NK-92 treated with Interleukin-12 subunit alpha and Interleukin-12 subunit beta, amount 100 ng/mL, for 24 hours (cell line): ENCODE results near the gene RCOR1.

Source experiments
- DNase-seq: peaks from one replicate; lab custom pipeline; 2025; lab: John Stamatoyannopoulos, UW

RCOR1 gene

GRCh38 chr14:102678394-102678793 is 85.9 kb downstream of the RCOR1 start:
- DNase-seq, result no peak

- DNase-seq, result no peak
These were observed 91.2 kb downstream of the RCOR1 start for GRCh38 chr14:102683399-102684297.

GRCh38 chr14:102684298-102684663 is 91.8 kb downstream of the RCOR1 start:
- DNase-seq, result no peak

- no peak for DNase-seq
These were observed 93.8 kb downstream of the RCOR1 start for GRCh38 chr14:102686196-102686801.

DNA sequence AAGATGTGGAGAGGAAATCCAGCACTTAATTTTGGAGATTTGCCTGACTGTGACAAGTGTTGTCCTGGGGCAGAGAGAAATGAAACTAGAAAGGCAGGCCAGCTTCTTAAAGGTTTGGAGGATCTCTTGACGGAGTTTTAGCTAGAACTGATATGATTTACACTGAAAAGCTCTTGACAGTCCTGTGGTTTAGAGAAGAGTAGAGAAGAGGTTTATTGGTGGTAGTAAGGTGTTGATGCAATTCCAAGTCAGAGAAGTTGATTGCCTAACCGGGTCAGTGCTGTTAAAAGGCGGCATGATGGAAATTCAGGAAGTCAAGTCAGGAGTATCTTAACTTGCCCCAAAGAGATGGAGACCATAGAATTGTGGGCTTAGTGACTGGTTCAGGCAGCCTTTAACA is 95.8 kb downstream of the RCOR1 start:
- DNase-seq, result no peak

DNA sequence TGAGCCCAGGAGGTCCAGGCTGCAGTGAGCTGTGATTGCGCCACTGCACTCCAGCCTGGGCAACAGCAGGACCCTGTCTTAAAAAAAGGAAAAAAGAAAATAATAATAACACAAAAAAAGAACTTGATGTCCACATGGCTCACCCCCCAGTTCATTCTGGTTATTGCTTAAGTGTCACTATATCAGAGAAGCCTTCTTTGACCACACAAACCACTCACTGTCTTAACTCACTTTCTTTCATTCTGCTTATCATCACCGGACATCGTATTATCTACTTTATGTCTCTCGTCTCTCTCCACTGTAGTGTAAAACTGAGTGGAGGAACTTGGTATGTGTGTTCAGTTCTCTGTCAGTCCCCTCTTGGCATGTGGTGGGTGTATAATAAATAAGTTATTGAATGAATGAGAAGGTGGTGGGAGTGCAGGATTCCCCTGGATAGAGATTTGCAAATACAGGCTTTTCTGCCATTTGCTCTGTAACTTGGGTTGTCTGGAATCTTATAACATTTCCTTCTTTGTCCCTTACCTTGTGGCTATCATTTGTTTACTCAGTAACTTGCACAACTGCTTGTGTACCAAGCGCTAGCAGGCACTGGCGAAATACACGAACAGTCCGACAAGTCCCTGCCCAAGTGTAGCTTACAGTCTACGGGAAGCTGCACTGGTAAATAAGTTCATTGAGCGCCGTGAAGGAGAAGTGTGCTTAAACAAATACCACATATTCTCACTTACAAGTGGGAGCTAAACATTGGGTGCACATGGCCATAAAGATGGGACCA is 98.2 kb downstream of the RCOR1 start:
- DNase-seq, result no peak

- DNase-seq, result no peak
These were observed 99.3 kb downstream of the RCOR1 start for GRCh38 chr14:102691763-102692162.

DNA sequence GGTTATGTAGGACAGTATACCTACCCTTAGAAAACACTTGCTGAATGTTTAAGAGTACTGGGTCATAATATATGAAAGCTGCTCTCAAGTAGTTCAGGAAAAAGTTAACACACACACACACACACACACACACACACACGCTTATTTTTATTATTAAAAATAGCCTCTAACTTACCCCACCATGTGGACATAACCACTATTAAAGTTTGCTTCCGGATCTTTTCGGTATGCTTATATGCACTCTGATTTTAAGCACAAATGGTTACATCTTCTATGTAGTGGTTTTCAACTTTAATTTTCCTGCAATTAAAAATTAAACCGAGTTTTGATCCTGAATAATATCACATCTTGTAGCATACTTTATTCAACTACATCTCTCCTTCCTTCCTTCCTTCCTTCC is 99.9 kb downstream of the RCOR1 start:
- no peak for DNase-seq

- DNase-seq, result no peak
These were observed 100.7 kb downstream of the RCOR1 start for GRCh38 chr14:102693006-102693755.

- peak; percentile 8 for DNase-seq
These were observed 102.2 kb downstream of the RCOR1 start for GRCh38 chr14:102694530-102695166.

GRCh38 chr14:102695167-102695555 is 102.7 kb downstream of the RCOR1 start:
- DNase-seq, result no peak

DNA sequence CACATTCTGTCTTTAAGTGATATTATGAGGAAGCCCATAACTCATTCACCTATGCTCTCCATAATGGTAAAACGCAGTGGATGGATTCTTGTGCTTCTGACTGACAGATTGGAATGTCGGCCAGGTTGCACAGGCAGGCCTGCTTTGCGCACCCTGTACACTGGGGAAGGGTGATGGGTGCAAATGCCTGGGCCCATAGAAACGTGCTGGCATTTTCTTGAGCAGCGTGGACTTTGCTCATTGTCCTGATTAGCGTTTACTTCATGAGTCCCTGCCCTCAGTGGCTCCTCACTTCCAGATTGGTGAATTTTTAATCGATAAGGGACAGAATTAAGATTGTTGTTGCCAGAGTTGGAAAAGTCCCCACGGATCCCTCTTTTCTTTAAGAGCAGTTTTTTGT is 103.9 kb downstream of the RCOR1 start:
- no peak for DNase-seq

DNA sequence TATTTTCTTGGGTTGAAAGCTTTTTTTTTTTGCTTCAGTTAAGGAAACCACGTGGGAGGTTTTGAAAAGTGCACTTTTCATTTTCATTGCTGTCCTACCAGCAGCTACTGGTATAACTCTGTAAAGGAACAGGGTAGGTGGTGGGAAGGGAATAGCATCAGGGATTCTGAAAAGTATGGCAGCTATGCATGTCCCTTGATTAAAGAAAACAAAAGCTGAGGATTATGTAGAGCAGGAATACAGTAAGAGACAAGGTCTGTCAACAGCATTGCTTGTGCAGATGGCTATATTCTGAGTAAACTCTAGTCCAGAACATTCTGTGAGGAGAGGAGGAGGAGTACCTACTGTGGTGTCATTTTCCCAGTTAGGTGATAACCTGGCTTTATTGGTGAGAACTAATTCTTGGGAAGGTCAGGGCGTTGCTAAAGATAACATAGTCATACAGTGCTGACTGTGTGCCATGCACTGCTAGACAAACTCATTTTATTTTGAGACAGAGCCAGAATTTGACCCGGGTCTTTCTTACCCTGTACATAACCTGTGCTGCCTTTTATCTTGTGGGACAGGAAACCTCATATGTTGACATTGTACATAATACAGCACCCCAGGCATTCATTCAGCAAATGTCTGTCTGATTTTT is 104.5 kb downstream of the RCOR1 start:
- no peak for DNase-seq

GRCh38 chr14:102697501-102697900 is 105.1 kb downstream of the RCOR1 start:
- DNase-seq, result no peak

GRCh38 chr14:102699416-102700110 is 107.1 kb downstream of the RCOR1 start:
- DNase-seq, result no peak

- DNase-seq, result no peak
These were observed 116.0 kb downstream of the RCOR1 start for GRCh38 chr14:102708494-102708893.

GRCh38 chr14:102711207-102711606 is 118.8 kb downstream of the RCOR1 start:
- DNase-seq, result no peak

GRCh38 chr14:102711946-102712345 is 119.5 kb downstream of the RCOR1 start:
- DNase-seq, result no peak

DNA sequence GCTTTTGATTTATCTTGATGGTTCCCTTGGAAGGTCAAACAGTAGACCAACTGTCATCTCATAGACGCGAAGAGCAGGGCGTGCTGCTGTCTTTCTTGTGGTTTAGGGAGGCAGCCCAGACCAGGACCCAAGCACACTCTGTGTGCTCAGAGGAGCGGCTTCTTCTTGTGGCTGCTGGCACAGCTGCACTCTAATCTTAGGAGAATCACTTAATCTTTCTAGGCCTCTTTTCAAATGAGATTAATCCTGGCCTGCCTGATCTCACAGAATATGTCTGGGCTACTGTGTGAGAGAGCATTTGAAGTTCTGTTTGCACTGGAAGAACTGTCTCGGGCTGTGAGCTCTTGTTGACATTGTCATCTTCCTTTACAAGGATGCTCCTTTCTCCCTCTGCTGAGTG is 124.8 kb downstream of the RCOR1 start:
- no peak for DNase-seq

DNA sequence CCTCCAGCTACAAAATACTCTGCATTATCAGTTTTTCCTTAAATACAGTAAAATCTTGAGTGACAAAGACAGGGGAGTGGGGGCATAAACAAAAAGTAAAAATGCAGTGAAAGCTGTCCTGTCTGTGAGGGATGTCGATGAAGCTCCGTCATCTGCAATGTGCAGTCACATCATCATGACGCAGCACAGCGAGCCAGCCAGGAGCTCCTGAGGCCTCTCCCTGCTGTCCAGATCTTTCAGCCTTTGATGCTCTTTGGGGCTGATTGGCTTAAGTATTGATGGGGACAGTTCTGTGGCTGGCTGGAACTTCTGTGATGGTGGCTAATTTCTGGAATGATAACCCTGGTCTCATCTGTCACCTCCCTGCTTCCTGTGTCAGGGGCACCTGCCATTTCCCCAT is 130.2 kb downstream of the RCOR1 start:
- no peak for DNase-seq

DNA sequence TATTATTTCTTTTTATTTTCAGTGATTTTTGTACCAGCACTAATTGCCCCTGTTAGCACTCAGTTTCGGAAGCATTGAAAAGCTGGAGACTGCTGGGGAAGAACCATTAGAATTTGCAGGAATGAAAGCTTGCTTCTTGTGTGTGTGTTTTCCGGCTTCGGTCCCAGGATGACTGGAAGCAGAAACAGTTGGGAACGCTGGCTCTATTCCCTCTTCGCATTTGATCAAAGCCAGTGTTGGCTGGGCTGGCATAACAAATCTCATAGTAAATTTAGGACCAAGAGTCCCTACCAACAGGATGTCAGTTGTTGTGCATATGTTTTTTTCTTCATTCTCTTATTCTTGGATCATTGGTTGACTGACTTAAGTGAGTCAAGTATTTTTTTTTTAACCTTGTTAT is 131.2 kb downstream of the RCOR1 start:
- no peak for DNase-seq
